GM21717 (cell line): ENCODE results near the gene SMIM11.

ENCODE experiments used
- ATAC-seq: cut with Tn5 transposase; IDR thresholded peaks from one replicate; pipeline ENCODE4 v1.9.1; 2021; ENCODE audit warnings: mild to moderate bottlenecking, moderate library complexity; ENCODE audit not compliant: unreplicated experiment

Gene SMIM11

DNA sequence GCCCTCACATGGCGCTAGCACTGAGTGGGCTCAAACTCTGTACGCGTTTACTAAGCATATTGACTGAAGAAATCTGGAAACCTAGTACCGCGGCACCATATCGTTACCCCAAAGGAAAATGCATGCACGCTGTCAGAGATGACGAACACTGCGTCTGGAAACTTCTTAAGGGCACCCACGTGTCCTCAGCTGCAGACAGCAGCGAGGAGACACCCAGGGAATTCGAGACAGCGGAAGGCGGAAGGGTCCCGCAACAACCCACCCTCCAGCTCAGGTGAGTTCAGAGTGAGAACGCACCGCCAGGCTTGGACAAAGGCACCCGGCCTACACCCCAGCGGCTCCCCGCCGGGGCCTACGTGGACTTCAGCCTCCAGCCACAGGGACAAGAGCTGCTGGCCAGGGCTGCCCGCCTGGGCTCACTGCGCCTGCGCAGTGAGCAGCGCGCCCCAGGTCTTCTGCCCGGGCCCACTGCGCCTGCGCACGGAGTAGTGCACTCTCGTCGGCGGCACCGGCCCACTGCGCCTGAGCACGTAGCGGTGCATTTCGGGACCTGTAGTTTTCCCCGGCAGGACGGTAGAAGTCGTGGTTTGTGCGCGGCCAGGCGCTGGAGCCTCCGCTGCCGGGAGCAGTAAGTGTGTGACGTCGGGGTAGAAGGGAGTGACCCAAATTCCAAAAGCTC lies at the start of gene SMIM11:
TSS of gene SMIM11 (plus strand) at position 568 of the 679 bp plus-strand sequence. CDS start 3,998 bp downstream, outside the sequence.
- ATAC-seq, result peak; percentile 91

DNA sequence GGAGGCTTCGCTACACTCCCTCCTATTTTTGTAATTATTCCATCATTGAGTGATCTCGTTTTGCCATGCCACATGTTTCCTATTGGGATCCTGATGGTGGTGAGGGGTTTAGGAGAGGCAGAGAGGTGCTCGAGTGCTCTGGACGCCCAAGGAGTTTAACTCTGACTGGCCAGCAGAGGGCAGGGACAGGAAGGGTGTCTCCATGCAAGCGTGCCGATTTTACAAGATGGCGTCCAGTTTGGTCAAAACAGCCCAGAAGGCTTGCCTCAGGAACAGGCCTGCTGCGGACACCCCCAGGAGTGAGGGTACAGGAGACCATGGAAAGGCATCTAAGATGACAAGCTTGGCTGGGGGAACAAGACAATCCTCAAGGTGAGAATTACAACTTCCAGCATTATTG lies 45.3 kb upstream of the SMIM11 start:
- no peak for ATAC-seq

- no peak for ATAC-seq
Observed at GRCh38 chr21:34331726-34332125, 43.6 kb upstream of the SMIM11 start.

DNA sequence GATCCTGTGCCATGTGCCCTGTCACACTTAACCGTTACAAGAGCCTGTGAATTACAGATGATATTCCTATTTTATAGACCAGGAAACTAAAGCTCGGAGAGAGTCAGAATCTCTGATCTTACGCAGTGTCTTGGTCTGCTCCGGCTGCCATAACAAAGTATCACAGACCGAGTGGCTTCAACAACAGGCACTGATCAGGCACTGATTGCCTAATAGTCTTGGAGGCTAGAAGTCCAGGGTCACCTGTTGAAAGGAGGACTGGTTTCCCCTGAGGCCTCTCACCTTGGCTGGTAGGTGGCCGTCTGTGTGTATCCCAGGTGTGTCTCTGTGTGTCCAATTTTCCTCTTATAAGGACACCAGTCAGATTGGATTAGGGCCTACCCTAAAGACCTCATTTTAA lies 43.0 kb upstream of the SMIM11 start:
- no peak for ATAC-seq

DNA sequence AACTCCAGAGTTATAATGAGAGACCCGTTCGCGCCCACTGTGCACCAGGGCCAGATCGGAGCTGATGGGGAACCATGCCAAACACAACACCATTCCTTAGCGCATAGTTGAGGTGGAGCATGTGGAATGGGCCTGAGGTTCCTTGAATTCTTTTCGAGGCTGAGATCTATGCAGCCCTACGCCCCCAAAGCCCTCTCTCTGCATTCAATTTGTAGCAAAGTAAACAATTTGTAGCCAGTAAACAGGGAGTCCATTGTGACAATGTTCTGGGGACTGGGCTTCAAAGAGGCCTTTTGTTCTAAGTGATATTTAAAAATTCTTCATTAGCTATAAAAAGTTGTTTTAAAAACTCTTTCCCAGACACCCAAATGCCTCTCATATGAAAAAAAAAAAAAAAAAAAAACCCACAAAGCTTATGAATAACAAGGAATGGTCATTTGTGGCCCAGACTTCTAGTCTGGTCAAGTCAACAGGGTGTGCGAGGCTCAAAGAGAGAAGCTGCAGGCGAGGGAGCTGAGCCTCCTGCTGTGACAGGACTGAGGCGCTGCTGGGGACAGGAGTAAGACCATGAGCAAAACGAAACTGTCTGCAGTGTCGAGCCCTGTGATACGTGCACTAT lies 42.1 kb upstream of the SMIM11 start:
- no peak for ATAC-seq

DNA sequence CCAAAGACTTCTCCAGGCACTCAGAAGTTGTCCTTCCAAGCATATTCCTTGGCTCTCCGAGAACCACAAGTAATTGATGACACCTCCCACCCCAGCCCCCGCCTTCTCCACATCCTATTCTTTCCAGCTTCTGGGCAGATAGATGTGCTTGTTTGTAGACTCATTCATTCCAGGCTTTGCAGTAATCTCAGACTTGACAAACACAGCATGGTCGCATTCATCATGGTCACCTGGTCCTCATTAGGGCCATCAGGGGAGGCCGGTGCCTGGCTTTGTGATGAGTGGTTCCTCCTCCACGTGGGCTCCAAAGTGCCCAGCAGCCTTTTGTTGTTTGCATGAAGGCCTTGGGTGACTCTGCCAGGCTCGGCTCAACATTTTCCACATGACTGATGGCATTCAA lies 40.0 kb upstream of the SMIM11 start:
- no peak for ATAC-seq

DNA sequence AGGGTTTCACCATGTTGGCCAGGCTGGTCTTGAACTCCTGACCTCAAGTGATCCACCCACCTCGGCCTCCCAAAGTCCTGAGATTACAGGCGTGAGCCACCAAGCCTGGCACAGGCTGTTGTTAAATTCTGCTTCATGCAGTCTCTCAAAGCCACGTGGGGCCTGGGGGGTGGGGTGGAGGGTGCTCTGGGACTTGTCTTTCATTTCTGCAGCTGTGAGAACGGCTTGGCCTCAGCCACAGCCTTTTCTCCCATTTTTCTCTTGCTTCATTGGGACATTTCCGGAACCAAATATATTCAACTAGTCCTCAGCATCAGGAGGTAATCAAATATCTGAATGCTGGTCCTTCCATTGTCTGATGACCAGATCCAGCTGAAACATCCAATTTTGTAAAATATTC lies 39.1 kb upstream of the SMIM11 start:
- no peak for ATAC-seq

GRCh38 chr21:34336756-34337391 lies 38.4 kb upstream of the SMIM11 start:
- ATAC-seq, result no peak

- no peak for ATAC-seq
Observed at GRCh38 chr21:34337741-34338140, 37.6 kb upstream of the SMIM11 start.

DNA sequence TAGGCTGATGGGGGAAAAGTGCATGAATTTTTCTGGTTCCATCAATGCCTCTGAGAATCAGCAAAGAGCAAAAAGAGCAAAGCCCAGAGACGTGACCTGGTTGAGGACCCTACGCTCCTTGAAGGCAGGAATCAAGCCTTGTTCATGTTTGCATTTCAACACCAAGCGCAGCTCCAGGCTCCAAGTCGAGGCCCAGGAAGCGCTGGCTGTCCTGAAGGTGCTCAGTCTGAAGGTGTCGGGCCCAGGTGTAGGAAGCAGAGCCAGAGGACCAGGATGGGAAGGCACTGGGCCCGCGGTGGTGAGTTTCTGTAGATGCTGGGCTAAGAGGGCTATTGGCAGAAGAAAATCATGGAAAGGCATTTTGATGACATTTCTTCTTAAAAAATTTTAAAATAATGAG lies 37.1 kb upstream of the SMIM11 start:
- ATAC-seq, result no peak

DNA sequence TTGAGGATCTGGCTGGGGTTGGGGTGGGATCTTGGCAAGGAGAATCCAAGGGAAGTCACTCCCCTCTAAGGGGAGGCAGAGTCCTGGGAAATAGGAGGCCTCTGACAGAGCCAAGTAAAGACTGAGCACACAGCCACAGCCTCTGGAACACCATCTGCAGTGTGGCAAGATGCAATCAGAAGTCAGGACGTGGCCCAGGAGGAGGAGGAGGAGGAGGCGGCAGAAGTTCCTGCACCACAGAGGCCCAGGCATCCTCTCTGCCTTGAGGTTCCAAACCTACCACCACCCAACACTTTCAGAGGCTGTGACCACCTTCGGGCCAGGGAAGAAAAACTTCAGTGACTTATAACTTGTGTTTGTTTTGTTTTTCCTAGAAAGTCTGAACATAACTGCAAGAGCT lies 35.2 kb upstream of the SMIM11 start:
- no peak for ATAC-seq

- no peak for ATAC-seq
Observed at GRCh38 chr21:34342476-34342875, 32.8 kb upstream of the SMIM11 start.

DNA sequence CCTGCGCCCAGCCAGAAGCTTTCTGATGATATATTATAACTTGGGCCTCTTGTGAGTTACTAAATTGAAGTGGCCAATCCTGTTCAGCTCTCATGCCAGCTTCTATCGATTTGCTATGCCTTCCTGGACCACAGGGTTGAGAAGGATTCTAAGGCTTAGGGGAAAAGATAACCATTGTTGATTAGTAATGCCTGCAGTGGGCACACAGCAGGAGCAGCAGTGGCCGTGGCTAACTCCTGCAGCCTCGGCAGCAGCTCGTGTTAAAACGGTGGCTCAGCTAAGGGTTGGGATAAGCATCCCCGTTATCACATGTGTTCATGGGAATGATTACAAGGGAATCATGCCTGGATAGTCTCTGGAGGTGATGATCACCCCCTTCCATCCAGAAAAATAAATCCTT lies 32.0 kb upstream of the SMIM11 start:
- no peak for ATAC-seq

GRCh38 chr21:34343838-34344381 lies 31.4 kb upstream of the SMIM11 start:
- ATAC-seq, result no peak

- ATAC-seq, result no peak
Observed at GRCh38 chr21:34344584-34344983, 30.7 kb upstream of the SMIM11 start.

- no peak for ATAC-seq
Observed at GRCh38 chr21:34345091-34345871, 30.0 kb upstream of the SMIM11 start.

- ATAC-seq, result no peak
Observed at GRCh38 chr21:34345892-34346291, 29.4 kb upstream of the SMIM11 start.

DNA sequence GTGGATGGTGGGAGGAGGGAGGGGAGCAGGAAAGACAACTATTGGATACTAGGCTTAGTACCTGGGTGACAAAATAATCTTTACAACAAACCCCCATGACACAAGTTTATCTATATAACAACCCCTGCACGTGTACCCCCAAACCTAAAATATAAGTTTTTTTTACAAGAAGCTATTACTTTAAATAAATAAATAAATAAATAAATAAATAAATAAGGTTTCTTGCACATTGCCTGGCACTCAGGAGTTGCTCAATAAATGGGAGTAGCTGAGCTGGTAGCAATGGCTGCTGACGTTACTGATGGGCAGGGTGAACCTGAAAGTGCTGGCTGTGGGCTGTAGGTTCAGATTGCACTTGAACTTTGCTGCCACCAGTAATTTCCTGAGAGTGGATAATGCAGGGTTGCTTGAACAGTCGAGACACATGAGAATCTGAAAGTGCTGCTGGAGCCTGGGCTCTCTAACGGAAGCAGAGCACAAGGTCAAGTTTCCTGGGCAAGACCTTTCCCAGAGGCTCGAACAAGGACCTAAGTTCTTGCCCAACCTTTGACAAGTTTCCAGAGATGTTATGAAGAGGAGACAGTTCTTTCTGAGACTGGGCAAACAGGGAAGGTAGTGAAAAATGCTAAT lies 26.3 kb upstream of the SMIM11 start:
- ATAC-seq, result no peak

DNA sequence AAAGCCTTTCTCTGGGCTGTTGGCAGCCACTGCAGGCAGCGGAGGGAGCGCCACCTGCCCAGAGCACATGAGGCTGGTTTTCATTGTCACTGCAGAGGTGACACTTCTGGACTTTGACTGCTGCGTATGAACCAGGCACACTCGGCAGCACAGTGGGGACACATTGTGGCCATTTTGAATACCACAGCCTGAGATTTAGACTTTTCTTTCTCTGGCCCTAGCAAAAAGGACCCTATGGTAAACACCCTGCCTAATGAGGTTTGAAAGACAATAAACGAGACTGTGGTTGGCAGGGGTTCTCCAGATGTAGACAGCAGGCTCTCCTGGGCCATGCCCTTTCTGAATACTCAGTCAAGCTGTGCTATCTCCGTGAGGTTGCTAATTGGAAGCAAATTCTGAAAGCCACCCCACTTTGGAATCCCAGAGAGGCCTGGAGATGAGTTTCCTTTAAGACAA lies 23.5 kb upstream of the SMIM11 start:
- no peak for ATAC-seq

- ATAC-seq, result no peak
Observed at GRCh38 chr21:34352556-34352955, 22.8 kb upstream of the SMIM11 start.

DNA sequence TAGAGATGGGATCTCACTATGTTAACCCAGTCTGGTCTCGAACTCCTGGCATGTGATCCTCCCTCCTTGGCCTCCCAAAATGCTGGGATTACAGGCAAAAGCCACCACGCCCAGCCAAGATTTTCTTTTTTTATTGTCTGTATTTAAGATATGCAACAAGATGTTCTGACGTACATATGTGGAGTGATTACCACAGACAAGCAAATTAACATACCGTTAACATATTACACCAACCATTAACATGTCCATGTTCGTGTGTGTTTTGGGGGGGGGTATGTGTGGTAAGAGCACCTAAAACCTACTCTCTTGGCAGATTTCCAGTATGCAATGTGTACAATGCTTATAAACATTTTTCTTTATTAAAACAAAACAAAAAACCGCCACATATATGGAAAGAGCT lies 22.1 kb upstream of the SMIM11 start:
- ATAC-seq, result no peak
